GM12878 (cell line): ENCODE measurements around the gene RPL32. TPM values are rescaled to one million over a fixed set of nuclear protein-coding genes. Genes with fewer than 3 reads are reported as not detected.

Source experiments
- ATAC-seq: fragments of 200-7000 bp; cut with Tn5 transposase; 3 replicates; pipeline ENCODE4 v1.9.1; 2020; ENCODE audit warnings: mild to moderate bottlenecking, moderate library complexity
- BruUV-seq: library from RNA; stranded (reverse); fragments of 400-500 nt; replicated peaks from 2 replicates; lab custom pipeline; 2021; lab: Mats Ljungman, UMichigan
- CTCF ChIA-PET: fragments of 300-600 bp; sonication (Branson Sonifier 250); formaldehyde crosslinking; extraction: SDS; loops from one replicate; lab custom pipeline; 2021; ENCODE audit warnings: inconsistent platforms; lab: Yijun Ruan, JAX
- POLR2A ChIA-PET: fragments of 350-600 bp; formaldehyde crosslinking; extraction: SDS; loops from one replicate; lab custom pipeline; 2021; ENCODE audit warnings: inconsistent platforms; lab: Charles Lee
- RAD21 ChIA-PET: fragments of 300-600 bp; sonication (Branson Sonifier 250); formaldehyde crosslinking; loops from one replicate; lab custom pipeline; 2023; ENCODE audit warnings: antibody characterized with exemption; ENCODE audit not compliant: unreplicated experiment; lab: Charles Lee
- SMC1A ChIA-PET: fragments of 300-600 bp; sonication (Branson Sonifier 250); formaldehyde crosslinking; loops from one replicate; lab custom pipeline; 2023; ENCODE audit not compliant: unreplicated experiment, uncharacterized antibody; lab: Charles Lee
- DNase-seq: peaks from one replicate; pipeline ENCODE4 v3.0.0-alpha.2; 2011; ENCODE audit warnings: low read depth, low spot score
- FAIRE-seq: peaks from 3 replicates; lab custom pipeline; 2011; peaks lifted over from hg19 to GRCh38; lab: Jason Lieb, UNC
- H2AFZ ChIP-seq: 2 replicates; pipeline ENCODE4 v1.6.0; 2011; ENCODE audit warnings: low read depth, low read length, control low read depth; ENCODE audit not compliant: control insufficient read depth
- H3K27ac ChIP-seq: 2 replicates; pipeline ENCODE4 v1.5.1; 2011; ENCODE audit warnings: control low read depth; ENCODE audit not compliant: control insufficient read depth, insufficient read depth
- H3K27me3 ChIP-seq, 2 experiments: replicated peaks in 1 of 2; 2 replicates each; pipeline versions ENCODE4 v1.6.0 to v1.6.1; 2011; ENCODE audit warnings: low read length in 1 of 2; ENCODE audit not compliant: control insufficient read depth in 2 of 2, insufficient read depth in 2 of 2
- H3K36me3 ChIP-seq, 2 experiments: 2 replicates each; pipeline ENCODE4 v1.5.1; 2011; ENCODE audit warnings: low read length in 1 of 2; ENCODE audit not compliant: control insufficient read depth in 2 of 2, insufficient read depth in 2 of 2
- H3K4me1 ChIP-seq: 2 replicates; pipeline ENCODE4 v1.6.1; 2011; ENCODE audit warnings: mild to moderate bottlenecking, low read length, moderate library complexity, mixed read lengths; ENCODE audit not compliant: control insufficient read depth, insufficient read depth
- H3K4me2 ChIP-seq: 2 replicates; pipeline ENCODE4 v1.6.0; 2011; ENCODE audit warnings: control low read depth; ENCODE audit not compliant: control insufficient read depth, insufficient read depth
- H3K4me3 ChIP-seq: fragments of 200-600 bp; sonication (generic); 2 replicates; pipeline ENCODE4 v1.5.1; 2016
- H3K79me2 ChIP-seq: 2 replicates; pipeline ENCODE4 v1.6.0; 2011; ENCODE audit warnings: low read length; ENCODE audit not compliant: control insufficient read depth, insufficient read depth
- H3K9ac ChIP-seq: 2 replicates; pipeline ENCODE4 v1.8.0; 2011; ENCODE audit warnings: low read length, control low read depth, mixed read lengths; ENCODE audit not compliant: control insufficient read depth, insufficient read depth
- H3K9me3 ChIP-seq: replicated peaks from 3 replicates; pipeline ENCODE4 v1.5.1; 2011; ENCODE audit warnings: mild to moderate bottlenecking, low read length; ENCODE audit not compliant: control insufficient read depth, insufficient read depth
- H4K20me1 ChIP-seq: 2 replicates; pipeline ENCODE4 v1.6.0; 2011; ENCODE audit not compliant: control insufficient read depth, insufficient read depth
- DPF2 ChIP-seq: fragments of 450-650 bp; IDR thresholded peaks from 2 replicates; pipeline ENCODE4 v1.6.1; 2017; ENCODE audit warnings: mild to moderate bottlenecking
- MEF2A ChIP-seq: IDR thresholded peaks from 2 replicates; pipeline ENCODE4 v1.6.1; 2011; ENCODE audit warnings: low read depth, mild to moderate bottlenecking, low read length, moderate library complexity; ENCODE audit not compliant: insufficient read depth
- SMAD5 ChIP-seq: IDR thresholded peaks from 2 replicates; pipeline ENCODE4 v1.6.1; 2016; ENCODE audit warnings: antibody characterized with exemption, low read depth
- TCF7 ChIP-seq: IDR thresholded peaks from 2 replicates; pipeline ENCODE4 v1.6.1; 2014; ENCODE audit warnings: antibody characterized with exemption, borderline replicate concordance
- ZBED1 ChIP-seq: IDR thresholded peaks from 2 replicates; pipeline ENCODE4 v1.6.1; 2016; ENCODE audit warnings: borderline replicate concordance
- ZBTB4 ChIP-seq: fragments of 450-650 bp; formaldehyde crosslinking; IDR thresholded peaks from 2 replicates; pipeline ENCODE4 v1.4.0; 2022; ENCODE audit warnings: mild to moderate bottlenecking, moderate library complexity
- ZNF687 ChIP-seq: fragments of 450-650 bp; IDR thresholded peaks from 2 replicates; pipeline ENCODE4 v1.6.1; 2017; ENCODE audit warnings: mild to moderate bottlenecking, moderate library complexity
- WGBS: methylation state at CpG from one replicate; pipeline ENCODE4 v1.1.6; 2016; ENCODE audit warnings: low lambda C conversion rate; ENCODE audit not compliant: insufficient replicate concordance, insufficient coverage; ENCODE audit errors: missing lambda C conversion rate; 5-methylcytosine and 5-hydroxymethylcytosine counted together
- in situ Hi-C: fragments of 300-500 bp; cut with MboI; formaldehyde crosslinking; loops from 9 replicates; pipeline ENCODE4 v1.14.3; 2018; ENCODE audit warnings: mixed read lengths
- intact Hi-C: fragments of 100-400 bp; cut with micrococcal nuclease; formaldehyde crosslinking; loops from one replicate; pipeline ENCODE4 v1.14.2; 2022; ENCODE audit not compliant: unreplicated experiment
- polyA plus RNA-seq, 11 experiments: library from polyadenylated mRNA; depleted of rRNA in 4 of 11; unstranded in 6 of 11; stranded (reverse) in 5 of 11; fragments of >200 nt; fragmentation: Nextera tagmentation in 4 of 11; fragmentation: Illumina TruSeq in 1 of 11; extraction: Ambion mirVana in 4 of 11; extraction: Trizol in 1 of 11; gene quantifications; 1 replicate in 1 of 11; 2 replicates in 10 of 11; pipeline versions ENCODE4 v1.2.1 to v1.2.3, GENCODE V29; 2011 to 2016; ENCODE audit warnings: inconsistent platforms in 2 of 11, missing spikeins in 2 of 11, low read depth in 1 of 11
- total RNA-seq, 4 experiments: library from RNA; depleted of rRNA in 3 of 4; stranded (reverse); fragments of >200 nt in 3 of 4; fragmentation: Illumina TruSeq in 1 of 4; extraction: Trizol in 1 of 4; gene quantifications; 2 replicates each; pipeline versions ENCODE4 v1.2.1 to v1.2.3, GENCODE V29; 2013 to 2021

RPL32 gene
- total and polyA plus RNA-seq, 10 of the 15 experiments (the other 5 are each of a cell fraction or from before 2014, with no cell fraction given) = 1,533 to 5,147 (median 3,350) TPM

- Histone ChIP-seq H3K27ac (no peak overlapping the region), H3K36me3 (no peaks in the 10 kb centered on the region), H3K9ac (no peak overlapping the region), H2AFZ (no peak overlapping the region)
- WGBS = 0% methylated on average over 1 of the region's 2 CpGs
- no peak for DNase-seq
- SMC1A ChIA-PET = interaction anchor here (1.0 kb wide), 1 partner anchor 102 kb away, joined by 3 read pairs; no protein-coding TSS in a partner anchor
- TF ChIP-seq ZBED1 (no peak), SMAD5 (no peak), TCF7 (no peak), MEF2A (no peak)
- TF ChIP-seq, all 136 proteins: peak for 0
- BruUV-seq = no TSS peak
- Histone ChIP-seq H3K4me3 (no peak overlapping the region), H4K20me1 (no peaks in the 10 kb centered on the region; the same call in 1 of the 2 replicates), H3K4me2 (no peak overlapping the region), H3K9me3 (no peaks in the 10 kb centered on the region), H3K4me1 (no peaks in the 10 kb centered on the region), H3K79me2 (no peaks in the 10 kb centered on the region), H3K27me3 (peaks cover 0 to 2% of the 10 kb centered on the region in 2 experiments; a peak in 1 of 4 replicates)
- FAIRE-seq (no peak), ATAC-seq (no peak)
- ChIA-PET RAD21 (no interaction called here), POLR2A (no interaction called here), CTCF (interaction anchor here (0.7 to 1.3 kb wide), 2 partner anchors 102 to 284 kb away, joined by 3 to 4 read pairs; no protein-coding TSS in a partner anchor)
- intact Hi-C loops (no loop called here), in situ Hi-C loops (no loop called here)
Measured at GRCh38 chr3:12808587-12808986, 32.8 kb downstream of the RPL32 start.

- in situ Hi-C loops = no loop called here
- TF ChIP-seq ZBTB4 (CRISPR knock-in tag) (no peak), DPF2 (no peak), ZNF687 (no peak)
Measured at GRCh38 chr3:12807601-12808359, 33.6 kb downstream of the RPL32 start.

More at GRCh38 chr3:12807601-12808359, 33.6 kb downstream of the RPL32 start:
- BruUV-seq = no TSS peak
- intact Hi-C loops = no loop called here
- no peak overlapping the region for H3K27ac ChIP-seq
- ATAC-seq = no peak
- H3K79me2 ChIP-seq = no peaks in the 10 kb centered on the region
- ChIA-PET RAD21 (interaction anchor here (0.7 kb wide), 1 partner anchor 33 kb away, joined by 3 read pairs; no protein-coding TSS in a partner anchor), CTCF (interaction anchor here (0.6 to 1.3 kb wide), 5 partner anchors 63 to 617 kb away, joined by 3 to 4 read pairs (median 3); partner anchors contain the start of gene TSEN2), POLR2A (no interaction called here), SMC1A (interaction anchor here (0.7 kb wide), 1 partner anchor 14 kb away, joined by 3 read pairs; no protein-coding TSS in a partner anchor)
- no peak overlapping the region for H3K4me3 ChIP-seq
- WGBS = 31% methylated on average over 7 of the region's 7 CpGs
- no peaks in the 10 kb centered on the region for H3K4me1 ChIP-seq
- no peak overlapping the region for H3K4me2 ChIP-seq
- no peaks in the 10 kb centered on the region for H3K9me3 ChIP-seq
- no peak overlapping the region for H3K9ac ChIP-seq
- H2AFZ ChIP-seq = no peak overlapping the region
- no peaks in the 10 kb centered on the region; the same call in 1 of the 2 replicates for H4K20me1 ChIP-seq
- peaks cover 0 to 2% of the 10 kb centered on the region in 2 experiments; a peak in 1 of 4 replicates for H3K27me3 ChIP-seq
- H3K36me3 ChIP-seq = no peaks in the 10 kb centered on the region
- no peak for DNase-seq
- no peak for FAIRE-seq
